OCI-LY3 (cell line): ENCODE data around the gene BICRA.

Source experiments
- H2AFZ ChIP-seq: fragments of 200-600, 300-600 bp; shearing (Covaris generic); 2 replicates; pipeline ENCODE4 v1.6.0; 2014; ENCODE audit warnings: antibody characterized with exemption, low read depth, low read length
- H3K27ac ChIP-seq: fragments of 200-600, 300-600 bp; sonication (generic); 2 replicates; pipeline ENCODE4 v1.5.1; 2014; ENCODE audit warnings: mild to moderate bottlenecking, low read length, moderate library complexity, mixed read lengths
- H3K27me3 ChIP-seq: fragments of 200-600, 300-600 bp; sonication (generic); 2 replicates; pipeline ENCODE4 v1.6.1; 2014; ENCODE audit warnings: low read depth, low read length, mixed read lengths
- H3K36me3 ChIP-seq: fragments of 200-600, 300-600 bp; sonication (generic); replicated peaks from 2 replicates; pipeline ENCODE3; 2014; ENCODE audit warnings: low read depth, low read length, mixed read lengths
- H3K4me1 ChIP-seq: fragments of 300-600, 200-600 bp; sonication (generic); 2 replicates; pipeline ENCODE4 v1.6.1; 2014; ENCODE audit warnings: low read length, mixed read lengths
- H3K4me2 ChIP-seq: fragments of 200-600, 300-600 bp; sonication (generic); 2 replicates; pipeline ENCODE4 v1.6.1; 2014; ENCODE audit warnings: low read length, mixed read lengths
- H3K4me3 ChIP-seq: fragments of 300-600, 200-600 bp; sonication (generic); 2 replicates; pipeline ENCODE4 v1.5.1; 2014; ENCODE audit warnings: antibody characterized with exemption, mild to moderate bottlenecking, low read length, moderate library complexity
- H3K79me2 ChIP-seq: fragments of 300-600, 200-600 bp; shearing (Covaris generic); 2 replicates; pipeline ENCODE4 v1.6.1; 2014; ENCODE audit warnings: mild to moderate bottlenecking, low read length, mixed read lengths
- H3K9ac ChIP-seq: fragments of 300-600, 200-600 bp; shearing (Covaris generic); 2 replicates; pipeline ENCODE4 v1.6.0; 2014; ENCODE audit warnings: mild to moderate bottlenecking, low read length, moderate library complexity
- H3K9me3 ChIP-seq: fragments of 200-600, 300-600 bp; shearing (Covaris generic); 2 replicates; pipeline ENCODE4 v1.6.1; 2014; ENCODE audit warnings: low read length, mixed read lengths; ENCODE audit not compliant: insufficient read depth
- H4K20me1 ChIP-seq: fragments of 200-600, 300-600 bp; sonication (generic); 2 replicates; pipeline ENCODE4 v1.6.1; 2016; ENCODE audit warnings: low read length, mixed read lengths; ENCODE audit not compliant: insufficient read depth
- CTCF ChIP-seq: fragments of 200-600, 300-600 bp; sonication (generic); IDR thresholded peaks from 2 replicates; pipeline ENCODE4 v1.5.1; 2014; ENCODE audit warnings: antibody characterized with exemption, low read length, low read depth
- EZH2phosphoT487 ChIP-seq: fragments of 200-600 bp; shearing (Covaris generic); IDR thresholded peaks from 2 replicates; pipeline ENCODE4 v1.6.1; 2018; ENCODE audit warnings: antibody characterized with exemption, mixed run types, low read depth

BICRA gene

GRCh38 chr19:47644743-47645482, 36.0 kb downstream of the BICRA start:
- Histone ChIP-seq H3K79me2 (peaks cover 45% of the 10 kb centered on the region), H3K9ac (no peak overlapping the region), H3K27me3 (no peaks in the 10 kb centered on the region), H3K4me2 (no peak overlapping the region), H3K4me3 (no peak overlapping the region), H3K9me3 (no peaks in the 10 kb centered on the region), H3K27ac (no peak overlapping the region), H3K36me3 (peaks cover 10% of the 10 kb centered on the region), H3K4me1 (no peaks in the 10 kb centered on the region), H2AFZ (no peak overlapping the region), H4K20me1 (peaks cover 37% of the 10 kb centered on the region)
- TF ChIP-seq EZH2phosphoT487 (no peak), CTCF (no peak)

- H3K27ac ChIP-seq = no peak overlapping the region
- H4K20me1 ChIP-seq = peaks cover 38% of the 10 kb centered on the region; the same call in 1 of the 2 replicates
- peaks cover 46% of the 10 kb centered on the region for H3K79me2 ChIP-seq
Observed at GRCh38 chr19:47646924-47647323, 38.0 kb downstream of the BICRA start.

GRCh38 chr19:47649588-47649987, 40.7 kb downstream of the BICRA start:
- Histone ChIP-seq H3K4me1 (no peaks in the 10 kb centered on the region), H3K9ac (no peak overlapping the region), H3K27ac (no peak overlapping the region), H3K4me3 (no peak overlapping the region), H3K4me2 (no peak overlapping the region), H3K9me3 (no peaks in the 10 kb centered on the region), H4K20me1 (peaks cover 32% of the 10 kb centered on the region; the same call in 1 of the 2 replicates), H3K27me3 (no peaks in the 10 kb centered on the region), H2AFZ (no peak overlapping the region), H3K36me3 (peaks cover 14% of the 10 kb centered on the region), H3K79me2 (peaks cover 44% of the 10 kb centered on the region)
- no peak for TF ChIP-seq EZH2phosphoT487
- no peak for TF ChIP-seq CTCF

More at GRCh38 chr19:47646924-47647323, 38.0 kb downstream of the BICRA start:
- Histone ChIP-seq H2AFZ (no peak overlapping the region), H3K9me3 (no peaks in the 10 kb centered on the region), H3K27me3 (no peaks in the 10 kb centered on the region), H3K4me3 (no peak overlapping the region), H3K4me2 (no peak overlapping the region), H3K4me1 (no peaks in the 10 kb centered on the region), H3K36me3 (peaks cover 10% of the 10 kb centered on the region), H3K9ac (no peak overlapping the region)
- TF ChIP-seq CTCF (no peak), EZH2phosphoT487 (no peak)

GRCh38 chr19:47650700-47651099, 41.8 kb downstream of the BICRA start:
- no peak overlapping the region for H2AFZ ChIP-seq
- no peaks in the 10 kb centered on the region for H3K9me3 ChIP-seq
- H4K20me1 ChIP-seq = peaks cover 22% of the 10 kb centered on the region; the same call in 1 of the 2 replicates
- TF ChIP-seq EZH2phosphoT487 = no peak
- TF ChIP-seq CTCF = no peak
- H3K4me3 ChIP-seq = no peak overlapping the region
- no peaks in the 10 kb centered on the region for H3K4me1 ChIP-seq
- peaks cover 44% of the 10 kb centered on the region for H3K79me2 ChIP-seq
- no peak overlapping the region for H3K9ac ChIP-seq
- no peak overlapping the region for H3K27ac ChIP-seq
- no peaks in the 10 kb centered on the region for H3K27me3 ChIP-seq
- peaks cover 14% of the 10 kb centered on the region for H3K36me3 ChIP-seq
- H3K4me2 ChIP-seq = no peak overlapping the region
